PFSK-1 (cell line): ENCODE results near the gene HES4.

Experiments used
- FOXP2 ChIP-seq: optimal IDR thresholded peaks from 2 replicates; pipeline ENCODE3; 2011; ENCODE audit warnings: borderline replicate concordance, control low read depth, inconsistent platforms; ENCODE audit not compliant: insufficient read depth; ENCODE audit errors: extremely low read length, extremely low read depth
- POLR2AphosphoS5 ChIP-seq: IDR thresholded peaks from 2 replicates; pipeline ENCODE4 v1.6.1; 2012; ENCODE audit warnings: low read depth, mild to moderate bottlenecking, control low read depth, low read length, moderate library complexity
- REST ChIP-seq, 2 experiments: IDR thresholded peaks; 2 replicates each; pipeline versions ENCODE4 v1.6.1 to v1.8.0; 2011 to 2012; ENCODE audit warnings: low read depth in 2 of 2, low read length in 2 of 2, control low read depth in 1 of 2, inconsistent platforms in 1 of 2, mild to moderate bottlenecking in 1 of 2, moderate library complexity in 1 of 2; ENCODE audit not compliant: insufficient read depth in 1 of 2
- SIN3A ChIP-seq: IDR thresholded peaks from 2 replicates; pipeline ENCODE4 v1.6.1; 2012; ENCODE audit warnings: mild to moderate bottlenecking, low read length, moderate library complexity, borderline replicate concordance; ENCODE audit not compliant: insufficient read depth
- TAF1 ChIP-seq: IDR thresholded peaks from 2 replicates; pipeline ENCODE4 v1.6.1; 2012; ENCODE audit warnings: low read length, control low read depth, borderline replicate concordance; ENCODE audit not compliant: insufficient read depth

HES4 gene

GRCh38 chr1:1046243-1046642 lies 46.3 kb upstream of the HES4 start:
- no peak for TF ChIP-seq SIN3A
- no peak for TF ChIP-seq FOXP2
- no peak for TF ChIP-seq REST (IDR thresholded peaks at IDR 0.05; ENCODE audit: insufficient read depth in 1 of 2, low read depth in 2 of 2, low read length in 2 of 2)
- no peak for TF ChIP-seq TAF1
- no peak for TF ChIP-seq POLR2AphosphoS5

GRCh38 chr1:1045129-1045528 lies 45.2 kb upstream of the HES4 start:
- TF ChIP-seq REST (IDR thresholded peaks at IDR 0.05; ENCODE audit: insufficient read depth in 1 of 2, low read depth in 2 of 2, low read length in 2 of 2) (no peak), TAF1 (no peak), POLR2AphosphoS5 (no peak), SIN3A (no peak), FOXP2 (no peak)

GRCh38 chr1:1044455-1045078 lies 44.7 kb upstream of the HES4 start:
- TF ChIP-seq FOXP2 (no peak), REST (IDR thresholded peaks at IDR 0.05; ENCODE audit: insufficient read depth in 1 of 2, low read depth in 2 of 2, low read length in 2 of 2) (no peak), POLR2AphosphoS5 (no peak), TAF1 (no peak)

DNA sequence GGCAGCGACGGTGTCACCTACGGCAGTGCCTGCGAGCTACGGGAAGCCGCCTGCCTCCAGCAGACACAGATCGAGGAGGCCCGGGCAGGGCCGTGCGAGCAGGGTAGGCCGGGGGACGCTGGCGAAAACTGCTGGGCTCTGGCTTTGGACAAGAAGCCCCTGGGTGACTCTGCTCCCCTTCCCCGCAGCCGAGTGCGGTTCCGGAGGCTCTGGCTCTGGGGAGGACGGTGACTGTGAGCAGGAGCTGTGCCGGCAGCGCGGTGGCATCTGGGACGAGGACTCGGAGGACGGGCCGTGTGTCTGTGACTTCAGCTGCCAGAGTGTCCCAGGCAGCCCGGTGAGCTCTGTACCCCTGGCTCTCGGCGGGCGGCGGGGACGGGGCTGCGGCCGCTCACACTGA lies 44.0 kb upstream of the HES4 start:
- TF ChIP-seq SIN3A: no peak
- no peak for TF ChIP-seq POLR2AphosphoS5
- TF ChIP-seq FOXP2: no peak
- TF ChIP-seq TAF1: no peak
- no peak for TF ChIP-seq REST (IDR thresholded peaks at IDR 0.05; ENCODE audit: insufficient read depth in 1 of 2, low read depth in 2 of 2, low read length in 2 of 2)

DNA sequence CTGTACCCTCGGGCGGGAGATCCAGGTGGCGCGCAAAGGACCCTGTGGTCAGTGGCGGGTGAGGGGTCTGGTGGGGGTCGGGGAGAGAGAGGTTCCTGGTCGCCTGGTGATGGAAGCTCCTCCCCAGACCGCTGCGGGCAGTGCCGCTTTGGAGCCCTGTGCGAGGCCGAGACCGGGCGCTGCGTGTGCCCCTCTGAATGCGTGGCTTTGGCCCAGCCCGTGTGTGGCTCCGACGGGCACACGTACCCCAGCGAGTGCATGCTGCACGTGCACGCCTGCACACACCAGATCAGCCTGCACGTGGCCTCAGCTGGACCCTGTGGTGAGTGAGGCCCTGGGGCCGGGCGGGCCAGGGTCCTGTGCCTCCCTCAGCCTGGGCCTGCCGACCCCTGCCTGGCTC lies 43.5 kb upstream of the HES4 start:
- TF ChIP-seq SIN3A: no peak
- TF ChIP-seq TAF1: no peak
- TF ChIP-seq POLR2AphosphoS5: no peak
- no peak for TF ChIP-seq FOXP2
- no peak for TF ChIP-seq REST (IDR thresholded peaks at IDR 0.05; ENCODE audit: insufficient read depth in 1 of 2, low read depth in 2 of 2, low read length in 2 of 2)
